Gastrocnemius medialis (tissue), 4 donors: ENCODE results near the gene CAMSAP2. TPM values are rescaled to one million over a fixed set of nuclear protein-coding genes. Genes with fewer than 3 reads are reported as not detected.
"Not testable (repeated sequence)": the region's sequence is repeated elsewhere in the genome, so short reads cannot be mapped to it uniquely, and the experiment has no call there.

ENCODE experiments used
- ATAC-seq, 2 donors: fragments of 150-250 bp; one replicate each; pipeline ENCODE4 v1.9.1; 2016
- DNase-seq, 2 donors: peaks; one replicate each; pipeline ENCODE4 v3.0.0-alpha.2; 2019
- H3K27ac ChIP-seq, 4 donors: fragments of 200-600 bp; sonication (generic); 1 replicate in 1 of 4; 2 replicates in 3 of 4; pipeline ENCODE4 v1.5.1; 2016 to 2018; ENCODE audit warnings: mild to moderate bottlenecking in 2 of 4, moderate library complexity in 1 of 4
- H3K27me3 ChIP-seq, 3 donors: fragments of 200-600 bp; sonication (generic) in 2 of 3; 1 replicate in 1 of 3; 2 replicates in 2 of 3; pipeline versions ENCODE4 v1.5.1 to v1.6.0; 2016 to 2019; ENCODE audit warnings: mild to moderate bottlenecking in 1 of 3, moderate library complexity in 1 of 3
- H3K36me3 ChIP-seq, 2 donors: fragments of 200-600 bp; sonication (generic) in 1 of 2; one replicate each; pipeline ENCODE4 v1.5.1; 2017 to 2018
- H3K4me1 ChIP-seq, 2 donors: fragments of 200-600 bp; sonication (generic) in 1 of 2; one replicate each; pipeline ENCODE4 v1.5.1; 2016 to 2017; ENCODE audit warnings: mild to moderate bottlenecking in 2 of 2
- H3K4me3 ChIP-seq, 4 donors: fragments of 200-600 bp; sonication (generic) in 3 of 4; 1 replicate in 1 of 4; 2 replicates in 3 of 4; pipeline ENCODE4 v1.5.1; 2016 to 2019; ENCODE audit warnings: mild to moderate bottlenecking in 2 of 4
- H3K9me3 ChIP-seq, 3 donors: fragments of 200-600 bp; sonication (generic) in 2 of 3; 1 replicate in 1 of 3; 2 replicates in 2 of 3; pipeline ENCODE4 v1.5.1; 2016 to 2019
- POLR2A ChIP-seq, 2 donors: fragments of 450-650 bp; IDR thresholded peaks; one replicate each; pipeline ENCODE4 v1.6.1; 2017; ENCODE audit warnings: antibody characterized with exemption in 2 of 2, mild to moderate bottlenecking in 2 of 2, moderate library complexity in 2 of 2
- in situ Hi-C, 4 donors: fragments of 200-750 bp; cut with MboI; loops; one replicate each; pipeline versions ENCODE4 v1.15.0 to v1.8.0; 2017; ENCODE audit warnings: low sequenced_read_pairs in 4 of 4
- intact Hi-C: fragments of 100-400 bp; cut with DNase I; formaldehyde crosslinking; loops from one replicate; pipeline ENCODE4 v1.15.1; 2023; ENCODE audit warnings: low total_unique reads
- total RNA-seq, 4 donors: library from RNA; depleted of rRNA; stranded (reverse); fragments of >200 nt; gene quantifications; one replicate each; pipeline versions ENCODE4 v1.1.0 to v1.2.3, GENCODE V29; 2016
- TF ChIP-seq, protein P1 (sequence below), 5 experiments: fragments of 450-650 bp in 3 of 5; fragments of 200-600 bp in 2 of 5; sonication (generic) in 2 of 5; IDR thresholded peaks in 4 of 5; conservative IDR thresholded peaks in 1 of 5; 1 replicate in 4 of 5; 2 replicates in 1 of 5; pipeline ENCODE4 v1.5.1; 2016 to 2019; ENCODE audit warnings: antibody characterized with exemption in 5 of 5, mild to moderate bottlenecking in 3 of 5, moderate library complexity in 3 of 5

Gene CAMSAP2
- total RNA-seq, 4 donors from 2014 or later, result 39.3 to 63.9 (median 54.2) TPM

DNA sequence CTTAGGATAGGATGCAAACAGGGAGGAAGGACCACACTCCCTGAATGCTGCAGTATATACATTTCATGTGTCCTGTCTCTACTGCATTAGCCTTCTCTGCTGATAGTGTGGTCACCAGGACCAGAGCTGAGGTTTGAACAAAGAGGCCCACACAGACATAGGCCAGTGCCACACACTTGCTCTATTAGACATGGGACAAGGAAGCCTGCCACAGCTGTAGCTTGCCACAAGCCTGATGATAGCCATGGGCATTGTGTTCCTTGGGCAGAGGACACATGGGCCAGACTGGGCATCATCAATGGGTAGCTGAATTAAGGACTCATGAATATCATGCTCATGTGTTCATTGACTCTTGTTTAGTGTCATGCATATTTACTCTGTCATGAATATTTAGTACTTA is 10.4 kb downstream of the CAMSAP2 start:
- in situ Hi-C loops (no loop called here), intact Hi-C loops (no loop called here)
- no peak for DNase-seq
- Histone ChIP-seq H3K9me3 (no peaks in the 10 kb centered on the region), H3K27me3 (no peaks in the 10 kb centered on the region), H3K4me3 (no peak overlapping the region), H3K36me3 (no peaks in the 10 kb centered on the region), H3K27ac (no peak overlapping the region), H3K4me1 (peaks cover 19 to 22% of the 10 kb centered on the region in 2 donors)
- TF ChIP-seq POLR2A (IDR thresholded peaks at IDR 0.05), result no peak
- TF ChIP-seq, protein P1, sequence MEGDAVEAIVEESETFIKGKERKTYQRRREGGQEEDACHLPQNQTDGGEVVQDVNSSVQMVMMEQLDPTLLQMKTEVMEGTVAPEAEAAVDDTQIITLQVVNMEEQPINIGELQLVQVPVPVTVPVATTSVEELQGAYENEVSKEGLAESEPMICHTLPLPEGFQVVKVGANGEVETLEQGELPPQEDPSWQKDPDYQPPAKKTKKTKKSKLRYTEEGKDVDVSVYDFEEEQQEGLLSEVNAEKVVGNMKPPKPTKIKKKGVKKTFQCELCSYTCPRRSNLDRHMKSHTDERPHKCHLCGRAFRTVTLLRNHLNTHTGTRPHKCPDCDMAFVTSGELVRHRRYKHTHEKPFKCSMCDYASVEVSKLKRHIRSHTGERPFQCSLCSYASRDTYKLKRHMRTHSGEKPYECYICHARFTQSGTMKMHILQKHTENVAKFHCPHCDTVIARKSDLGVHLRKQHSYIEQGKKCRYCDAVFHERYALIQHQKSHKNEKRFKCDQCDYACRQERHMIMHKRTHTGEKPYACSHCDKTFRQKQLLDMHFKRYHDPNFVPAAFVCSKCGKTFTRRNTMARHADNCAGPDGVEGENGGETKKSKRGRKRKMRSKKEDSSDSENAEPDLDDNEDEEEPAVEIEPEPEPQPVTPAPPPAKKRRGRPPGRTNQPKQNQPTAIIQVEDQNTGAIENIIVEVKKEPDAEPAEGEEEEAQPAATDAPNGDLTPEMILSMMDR (IDR thresholded peaks at IDR 0.05 in 4 of 5, conservative IDR thresholded peaks at IDR 0.05 in 1 of 5), result no peak
- ATAC-seq, result no peak

DNA sequence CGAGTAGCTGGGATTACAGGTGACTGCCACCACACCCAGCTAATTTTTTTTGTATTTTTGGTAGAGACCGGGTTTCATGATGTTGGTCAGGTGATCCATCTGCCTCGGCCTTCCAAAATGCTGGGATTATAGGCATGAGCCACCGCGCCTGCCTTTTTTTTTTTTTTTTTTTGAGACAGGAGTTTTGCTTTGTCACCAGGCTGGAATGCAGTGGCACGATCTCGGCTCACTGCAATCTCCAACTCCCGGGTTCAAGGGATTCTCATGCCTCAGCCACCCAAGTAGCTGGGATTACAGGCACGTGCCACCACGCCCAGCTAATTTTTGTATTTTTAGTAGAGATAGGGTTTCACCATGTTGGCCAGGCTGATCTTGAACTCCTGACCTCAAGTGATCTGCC is 12.1 kb downstream of the CAMSAP2 start:
- H3K9me3 ChIP-seq, ATAC-seq, H3K4me3 ChIP-seq, H3K27me3 ChIP-seq, DNase-seq, H3K27ac ChIP-seq, H3K36me3 ChIP-seq, in situ Hi-C loops, intact Hi-C loops: not testable (repeated sequence)
- H3K4me1 ChIP-seq, result peaks cover 10 to 18% of the 10 kb centered on the region in 2 donors

GRCh38 chr1:200751717-200752116 is 13.0 kb downstream of the CAMSAP2 start:
- in situ Hi-C loops (no loop called here), intact Hi-C loops (no loop called here)
- TF ChIP-seq, protein P1 (IDR thresholded peaks at IDR 0.05 in 4 of 5, conservative IDR thresholded peaks at IDR 0.05 in 1 of 5), result no peak
- TF ChIP-seq POLR2A (IDR thresholded peaks at IDR 0.05), result no peak
- ATAC-seq, result no peak
- H3K9me3 ChIP-seq, result no peaks in the 10 kb centered on the region
- H3K4me1 ChIP-seq, result peaks cover 14 to 20% of the 10 kb centered on the region in 2 donors
- no peaks in the 10 kb centered on the region for H3K36me3 ChIP-seq
- no peaks in the 10 kb centered on the region for H3K27me3 ChIP-seq
- H3K27ac ChIP-seq, result no peak overlapping the region
- no peak for DNase-seq
- no peak overlapping the region for H3K4me3 ChIP-seq

DNA sequence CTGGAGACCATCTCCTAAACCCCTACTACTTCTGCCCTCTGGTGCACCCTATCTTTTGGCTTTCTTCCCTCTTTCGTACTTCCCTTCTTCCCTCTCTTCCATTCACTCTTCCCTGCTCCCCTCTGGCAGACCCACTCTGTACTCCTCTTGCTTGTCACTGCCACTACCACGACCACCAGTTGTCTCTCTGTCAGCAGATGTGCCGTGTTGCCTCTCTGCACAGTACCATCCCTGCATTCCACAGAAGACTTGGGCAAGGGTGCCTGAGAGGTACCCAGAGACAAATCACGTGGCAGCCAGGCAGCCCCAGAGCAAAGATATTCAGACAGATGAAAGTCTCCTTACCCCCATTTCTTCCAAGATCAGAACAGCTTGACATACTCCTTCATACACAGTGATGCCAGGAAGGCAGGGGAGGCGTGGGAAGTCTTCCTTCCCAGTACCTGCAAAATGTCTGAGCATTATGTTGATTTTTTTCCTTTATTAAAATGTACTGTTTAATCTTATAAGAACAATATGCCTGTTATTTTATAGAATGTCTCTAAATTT is 15.0 kb downstream of the CAMSAP2 start:
- Histone ChIP-seq H3K27me3 (no peaks in the 10 kb centered on the region), H3K4me1 (peaks cover 23 to 29% of the 10 kb centered on the region in 2 donors), H3K27ac (no peak overlapping the region), H3K9me3 (no peaks in the 10 kb centered on the region), H3K4me3 (no peak overlapping the region), H3K36me3 (no peaks in the 10 kb centered on the region)
- in situ Hi-C loops, result no loop called here
- DNase-seq (no peak), ATAC-seq (no peak)
- intact Hi-C loops, result no loop called here
- no peak for TF ChIP-seq POLR2A (IDR thresholded peaks at IDR 0.05)

- in situ Hi-C loops, result no loop called here
- no peak for DNase-seq
Measured at GRCh38 chr1:200755456-200755855, 16.8 kb downstream of the CAMSAP2 start.

More at GRCh38 chr1:200755456-200755855, 16.8 kb downstream of the CAMSAP2 start:
- Histone ChIP-seq H3K27ac (no peak overlapping the region), H3K4me3 (no peak overlapping the region), H3K4me1 (peaks cover 12 to 15% of the 10 kb centered on the region in 2 donors), H3K36me3 (no peaks in the 10 kb centered on the region), H3K27me3 (no peaks in the 10 kb centered on the region), H3K9me3 (no peaks in the 10 kb centered on the region)
- intact Hi-C loops, result no loop called here
- ATAC-seq, result no peak
- TF ChIP-seq, protein P1 (IDR thresholded peaks at IDR 0.05 in 4 of 5, conservative IDR thresholded peaks at IDR 0.05 in 1 of 5), result no peak
- TF ChIP-seq POLR2A (IDR thresholded peaks at IDR 0.05), result no peak
